Adrenal gland (tissue), 5 donors: ENCODE results near the gene PTPRN2.
"Not testable (repeated sequence)": the region's sequence is repeated elsewhere in the genome, so short reads cannot be mapped to it uniquely, and the experiment has no call there.

Experiments
- POLR2A ChIP-seq, 2 donors: fragments of 450-650 bp; IDR thresholded peaks; one replicate each; pipeline ENCODE4 v1.6.1; 2017; ENCODE audit warnings: antibody characterized with exemption in 2 of 2, mild to moderate bottlenecking in 2 of 2, moderate library complexity in 1 of 2
- TF ChIP-seq, protein P1 (sequence below), 6 experiments: fragments of 450-650 bp in 4 of 6; fragments of 200-600 bp in 2 of 6; sonication (generic) in 1 of 6; IDR thresholded peaks; 1 replicate in 5 of 6; 2 replicates in 1 of 6; pipeline versions ENCODE4 v1.5.1 to v1.8.0; 2016 to 2021; ENCODE audit warnings: antibody characterized with exemption in 6 of 6, mild to moderate bottlenecking in 2 of 6, moderate library complexity in 1 of 6
- donor health status: DM: no; HTN: no; CAD: no.

DNA sequence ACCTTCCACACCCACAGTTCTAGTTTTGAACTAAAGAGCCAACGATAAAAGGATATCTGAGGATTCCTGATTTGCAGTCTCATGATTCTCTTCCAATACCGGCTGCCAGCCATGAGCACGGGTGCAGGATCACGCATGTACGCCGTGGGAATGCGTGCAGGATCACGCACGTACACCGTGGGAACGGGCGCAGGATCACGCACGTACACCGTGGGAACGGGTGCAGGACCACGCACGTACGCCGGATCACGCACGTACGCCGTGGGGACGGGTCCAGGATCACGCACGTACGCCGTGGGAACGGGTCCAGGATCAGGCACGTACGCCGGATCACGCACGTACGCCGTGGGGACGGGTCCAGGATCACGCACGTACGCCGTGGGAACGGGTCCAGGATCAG is 677.6 kb downstream of the PTPRN2 start:
- TF ChIP-seq, protein P1, sequence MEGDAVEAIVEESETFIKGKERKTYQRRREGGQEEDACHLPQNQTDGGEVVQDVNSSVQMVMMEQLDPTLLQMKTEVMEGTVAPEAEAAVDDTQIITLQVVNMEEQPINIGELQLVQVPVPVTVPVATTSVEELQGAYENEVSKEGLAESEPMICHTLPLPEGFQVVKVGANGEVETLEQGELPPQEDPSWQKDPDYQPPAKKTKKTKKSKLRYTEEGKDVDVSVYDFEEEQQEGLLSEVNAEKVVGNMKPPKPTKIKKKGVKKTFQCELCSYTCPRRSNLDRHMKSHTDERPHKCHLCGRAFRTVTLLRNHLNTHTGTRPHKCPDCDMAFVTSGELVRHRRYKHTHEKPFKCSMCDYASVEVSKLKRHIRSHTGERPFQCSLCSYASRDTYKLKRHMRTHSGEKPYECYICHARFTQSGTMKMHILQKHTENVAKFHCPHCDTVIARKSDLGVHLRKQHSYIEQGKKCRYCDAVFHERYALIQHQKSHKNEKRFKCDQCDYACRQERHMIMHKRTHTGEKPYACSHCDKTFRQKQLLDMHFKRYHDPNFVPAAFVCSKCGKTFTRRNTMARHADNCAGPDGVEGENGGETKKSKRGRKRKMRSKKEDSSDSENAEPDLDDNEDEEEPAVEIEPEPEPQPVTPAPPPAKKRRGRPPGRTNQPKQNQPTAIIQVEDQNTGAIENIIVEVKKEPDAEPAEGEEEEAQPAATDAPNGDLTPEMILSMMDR (IDR thresholded peaks at IDR 0.05): not testable (repeated sequence)
- not testable (repeated sequence) for TF ChIP-seq POLR2A (IDR thresholded peaks at IDR 0.05)
